Measurements from ENCODE around the gene FUT1. TPM values are rescaled to one million over a fixed set of nuclear protein-coding genes. Genes with fewer than 3 reads are reported as not detected.

Gene FUT1
- total RNA-seq, 1 experiment from 2014 or later = 14.1 TPM

DNA sequence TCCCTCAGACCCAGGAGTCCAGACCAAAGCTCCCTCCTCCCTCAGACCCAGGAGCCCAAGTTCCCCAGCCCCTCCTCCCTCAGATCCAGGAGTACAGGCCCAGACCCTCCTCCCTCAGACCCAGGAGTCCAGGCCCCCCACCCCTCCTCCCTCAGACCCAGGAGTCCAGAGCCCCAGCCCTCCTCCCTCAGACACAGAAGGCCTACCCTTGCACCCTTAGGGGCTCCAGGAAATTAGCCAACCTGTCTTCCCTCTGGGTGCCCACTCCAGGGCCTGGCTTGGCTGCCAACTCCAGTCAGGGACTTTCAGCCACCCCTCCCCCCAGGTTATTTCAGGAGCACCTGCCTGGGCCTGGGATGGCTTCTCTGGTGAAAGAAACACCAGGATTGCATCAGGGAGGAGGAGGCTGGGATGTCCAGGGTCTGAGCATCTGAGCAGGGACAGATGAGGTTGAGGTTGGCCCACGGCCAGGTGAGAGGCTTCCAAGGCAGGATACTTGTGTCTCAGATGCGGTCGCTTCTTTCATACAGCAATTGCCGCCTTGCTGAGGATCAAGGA lies 2.7 kb upstream of the FUT1 start, which contains the start of gene FGF21:
Gene FGF21 (plus strand): TSS at position 441 of the 558 bp plus-strand sequence. CDS start 713 bp downstream, outside the sequence.
- POLR2A ChIA-PET = interaction anchor here (1.3 kb wide), 1 partner anchor 110 kb away, joined by 3 read pairs; no protein-coding TSS in a partner anchor
- no peak within 1 kb of the TSS for H3K9ac ChIP-seq (ENCODE audit: low read length)
- H3K79me2 ChIP-seq (ENCODE audit: insufficient read depth, low read length) = peaks cover 22% of the 10 kb centered on the region
- 0 out of 2 replicates have a peak within 1 kb of the TSS, but pooled peaks have one; percentile 9 for H3K4me2 ChIP-seq (ENCODE audit: low read length)
- DNase-seq (ENCODE audit: low read depth, low spot score) (no peak), ATAC-seq (no peak)
- H3K4me1 ChIP-seq (ENCODE audit: control insufficient read depth in 1 of 2, insufficient read depth in 2 of 2, low read length in 2 of 2) = peaks cover 25 to 35% of the 10 kb centered on the region in 2 experiments
- peak within 1 kb of the TSS in 1 of 2 experiments; percentile 5; a peak in 1 of 4 replicates for H3K4me3 ChIP-seq (replicated peaks in 1 of 2; ENCODE audit: low read depth in 1 of 2, low read length in 2 of 2)
- H3K9me2 ChIP-seq (ENCODE audit: insufficient read depth) = no peaks in the 10 kb centered on the region
- RAD21 ChIA-PET (ENCODE audit: low non-redundant PET in 1 of 2, low total read pairs in 2 of 2, uncharacterized antibody in 2 of 2, unreplicated experiment in 2 of 2) = no interaction called here
- H3K27ac ChIP-seq (ENCODE audit: low read depth, low read length) = no peak within 1 kb of the TSS; the same call in 1 of the 2 replicates
- H3K27me3 ChIP-seq (ENCODE audit: insufficient read depth, low read length) = no peaks in the 10 kb centered on the region
- peaks cover 1 to 11% of the 10 kb centered on the region in 2 experiments; a peak in 3 of 4 replicates for H3K36me3 ChIP-seq (ENCODE audit: control insufficient read depth in 1 of 2, insufficient read depth in 2 of 2, low read length in 2 of 2)
- no peaks in the 10 kb centered on the region for H4K20me1 ChIP-seq (ENCODE audit: insufficient read depth)
- BruUV-seq (replicated peaks) = no TSS peak
- CTCF ChIA-PET = no interaction called here
- no peaks in the 10 kb centered on the region for H3K9me3 ChIP-seq (ENCODE audit: control insufficient read depth in 1 of 2, insufficient read depth in 1 of 2, low read depth in 1 of 2, low read length in 2 of 2)
- intact Hi-C loops (cut with micrococcal nuclease) = no loop called here
- TF ChIP-seq RAD21 (IDR thresholded peaks at IDR 0.05; ENCODE audit: low read depth) (no peak), POLR2AphosphoS5 (IDR thresholded peaks at IDR 0.05; ENCODE audit: low read depth, low read length) (peak; percentile 23; the same call in 1 of the 2 replicates)
- no peak within 1 kb of the TSS for H2AFZ ChIP-seq (ENCODE audit: low read depth, low read length, poor library complexity, severe bottlenecking)

GRCh38 chr19:48751845-48752495 lies 471 bp downstream of the FUT1 start:
- BruUV-seq (replicated peaks) = TSS peak; percentile 67
- Histone ChIP-seq H3K4me3 (replicated peaks in 1 of 2; ENCODE audit: low read depth in 1 of 2, low read length in 2 of 2) (peak overlapping the region; percentile 78 to 95), H3K36me3 (ENCODE audit: control insufficient read depth in 1 of 2, insufficient read depth in 2 of 2, low read length in 2 of 2) (peaks cover 14 to 27% of the 10 kb centered on the region in 2 experiments; a peak in 3 of 4 replicates), H3K9me3 (ENCODE audit: control insufficient read depth in 1 of 2, insufficient read depth in 1 of 2, low read depth in 1 of 2, low read length in 2 of 2) (no peaks in the 10 kb centered on the region), H3K27me3 (ENCODE audit: insufficient read depth, low read length) (no peaks in the 10 kb centered on the region), H2AFZ (ENCODE audit: low read depth, low read length, poor library complexity, severe bottlenecking) (no peak overlapping the region), H3K4me2 (ENCODE audit: low read length) (peak overlapping the region; percentile 88), H3K4me1 (ENCODE audit: control insufficient read depth in 1 of 2, insufficient read depth in 2 of 2, low read length in 2 of 2) (peaks cover 25 to 40% of the 10 kb centered on the region in 2 experiments), H3K9ac (ENCODE audit: low read length) (peak overlapping the region; percentile 85), H4K20me1 (ENCODE audit: insufficient read depth) (no peaks in the 10 kb centered on the region), H3K9me2 (ENCODE audit: insufficient read depth) (no peaks in the 10 kb centered on the region), H3K27ac (ENCODE audit: low read depth, low read length) (peak overlapping the region; percentile 84), H3K79me2 (ENCODE audit: insufficient read depth, low read length) (peaks cover 43% of the 10 kb centered on the region)
- POLR2A ChIA-PET = interaction anchor here (0.6 to 1.5 kb wide), 3 partner anchors 14 to 216 kb away, joined by 4 read pairs; no protein-coding TSS in a partner anchor
- ATAC-seq (peak; percentile 26; the same call in 1 of the 2 replicates), DNase-seq (ENCODE audit: low read depth, low spot score) (peak; percentile 18)
- no peak for TF ChIP-seq CEBPB (IDR thresholded peaks at IDR 0.05; ENCODE audit: low read depth)
- no peak for TF ChIP-seq ZNF274 (IDR thresholded peaks at IDR 0.05; ENCODE audit: low read depth, low read length)
- no peak for TF ChIP-seq ZFX (IDR thresholded peaks at IDR 0.05)
- TF ChIP-seq YY1 (IDR thresholded peaks at IDR 0.05; ENCODE audit: extremely low read depth, insufficient replicate concordance, low read depth, low read length) = no peak
- TF ChIP-seq SIN3A (IDR thresholded peaks at IDR 0.05; ENCODE audit: low read depth) = no peak
- TF ChIP-seq RAD21 (IDR thresholded peaks at IDR 0.05; ENCODE audit: low read depth) = no peak
- CTCF ChIA-PET = no interaction called here
- intact Hi-C loops (cut with micrococcal nuclease) = no loop called here
- RAD21 ChIA-PET (ENCODE audit: low non-redundant PET in 1 of 2, low total read pairs in 2 of 2, uncharacterized antibody in 2 of 2, unreplicated experiment in 2 of 2) = no interaction called here

Data from HCT116 (cell line).